ENCODE data around the gene SNAP25.

DNA sequence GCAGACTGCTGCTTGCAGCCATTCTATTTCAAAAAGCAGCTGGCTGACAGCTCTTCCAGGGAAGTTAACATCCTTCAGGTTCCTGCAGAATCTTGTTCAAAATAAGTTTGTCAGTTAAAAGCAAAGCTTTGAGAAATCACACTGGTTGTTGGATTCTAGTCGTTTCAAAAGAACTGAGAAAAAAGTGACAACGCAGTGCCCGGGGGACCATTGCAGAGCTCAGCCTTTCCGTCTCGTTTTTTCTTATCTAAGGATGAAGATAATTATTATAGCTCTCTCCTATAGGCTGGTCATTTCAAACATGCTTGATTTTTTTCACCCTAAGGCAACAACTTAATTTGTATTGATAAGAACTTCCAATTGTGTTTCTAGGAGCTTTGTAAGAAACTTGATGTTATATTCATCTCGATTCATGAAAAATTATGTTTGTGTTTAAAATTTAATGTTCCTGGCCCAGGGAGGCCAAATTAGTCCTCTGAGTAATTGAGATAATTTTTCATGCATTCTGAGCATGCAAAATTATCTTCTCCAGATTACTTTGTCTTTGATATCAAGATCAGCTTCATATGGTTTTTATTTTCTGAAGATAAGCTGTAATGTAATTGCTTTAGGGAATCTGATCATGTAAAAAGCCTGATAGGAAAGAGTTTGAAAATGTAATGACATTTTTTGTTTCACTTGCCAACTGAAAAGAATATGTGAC, 58.4 kb downstream of the SNAP25 start:
- TF ChIP-seq, protein P1, sequence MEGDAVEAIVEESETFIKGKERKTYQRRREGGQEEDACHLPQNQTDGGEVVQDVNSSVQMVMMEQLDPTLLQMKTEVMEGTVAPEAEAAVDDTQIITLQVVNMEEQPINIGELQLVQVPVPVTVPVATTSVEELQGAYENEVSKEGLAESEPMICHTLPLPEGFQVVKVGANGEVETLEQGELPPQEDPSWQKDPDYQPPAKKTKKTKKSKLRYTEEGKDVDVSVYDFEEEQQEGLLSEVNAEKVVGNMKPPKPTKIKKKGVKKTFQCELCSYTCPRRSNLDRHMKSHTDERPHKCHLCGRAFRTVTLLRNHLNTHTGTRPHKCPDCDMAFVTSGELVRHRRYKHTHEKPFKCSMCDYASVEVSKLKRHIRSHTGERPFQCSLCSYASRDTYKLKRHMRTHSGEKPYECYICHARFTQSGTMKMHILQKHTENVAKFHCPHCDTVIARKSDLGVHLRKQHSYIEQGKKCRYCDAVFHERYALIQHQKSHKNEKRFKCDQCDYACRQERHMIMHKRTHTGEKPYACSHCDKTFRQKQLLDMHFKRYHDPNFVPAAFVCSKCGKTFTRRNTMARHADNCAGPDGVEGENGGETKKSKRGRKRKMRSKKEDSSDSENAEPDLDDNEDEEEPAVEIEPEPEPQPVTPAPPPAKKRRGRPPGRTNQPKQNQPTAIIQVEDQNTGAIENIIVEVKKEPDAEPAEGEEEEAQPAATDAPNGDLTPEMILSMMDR (IDR thresholded peaks at IDR 0.05 in 8 of 11, conservative IDR thresholded peaks at IDR 0.05 in 3 of 11), result no peak
- no peak for TF ChIP-seq POLR2A (IDR thresholded peaks at IDR 0.05)
- TF ChIP-seq POLR2AphosphoS5 (IDR thresholded peaks at IDR 0.05), result no peak
